Measurements from ENCODE around the gene CAMK1G.

CAMK1G gene

DNA sequence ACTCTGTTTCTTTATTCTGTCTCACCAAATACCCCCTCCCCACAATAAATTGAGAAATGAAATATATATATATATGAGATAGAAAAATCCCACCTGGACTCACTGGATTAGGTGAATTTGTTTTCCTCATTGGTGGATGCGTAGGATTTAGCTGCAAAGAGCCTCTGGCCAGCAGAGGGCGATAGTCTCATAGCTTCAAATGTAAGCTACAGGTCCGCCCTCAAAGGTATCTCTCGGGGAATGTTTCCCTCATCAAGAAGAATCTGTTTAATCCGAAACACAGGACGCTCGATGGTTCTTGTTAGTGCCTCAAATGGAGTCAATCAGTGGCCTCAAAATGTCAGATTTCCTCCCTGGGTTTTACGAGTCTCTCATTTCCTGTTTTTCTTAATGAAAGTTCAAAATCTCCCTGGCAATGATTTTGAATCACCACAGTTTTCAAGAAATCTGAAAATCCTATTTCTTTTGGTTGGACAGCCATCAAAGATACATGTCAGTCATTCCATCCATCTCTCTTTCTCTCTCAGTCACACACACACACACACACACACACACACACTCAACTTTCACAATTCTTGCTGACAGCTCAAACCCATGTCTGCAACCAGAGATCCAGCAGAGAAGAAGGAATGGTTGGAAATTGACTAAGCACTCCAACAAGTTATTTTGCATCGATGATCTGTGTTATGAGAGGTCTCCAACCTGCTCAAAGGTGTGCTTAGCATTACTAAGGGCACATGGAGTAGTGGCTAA lies 13.9 kb upstream of the CAMK1G start:
- Histone ChIP-seq H3K4me3 (replicated peaks; ENCODE audit: insufficient read depth, low read length) (no peak overlapping the region), H3K27me3 (ENCODE audit: insufficient read depth, poor library complexity, severe bottlenecking) (peaks cover 2% of the 10 kb centered on the region), H3K27ac (replicated peaks) (no peak overlapping the region)
- DNase-seq (ENCODE audit: low read depth in 1 of 2, low spot score in 1 of 2), result peak; percentile 29 to 52
- TF ChIP-seq, protein P1, sequence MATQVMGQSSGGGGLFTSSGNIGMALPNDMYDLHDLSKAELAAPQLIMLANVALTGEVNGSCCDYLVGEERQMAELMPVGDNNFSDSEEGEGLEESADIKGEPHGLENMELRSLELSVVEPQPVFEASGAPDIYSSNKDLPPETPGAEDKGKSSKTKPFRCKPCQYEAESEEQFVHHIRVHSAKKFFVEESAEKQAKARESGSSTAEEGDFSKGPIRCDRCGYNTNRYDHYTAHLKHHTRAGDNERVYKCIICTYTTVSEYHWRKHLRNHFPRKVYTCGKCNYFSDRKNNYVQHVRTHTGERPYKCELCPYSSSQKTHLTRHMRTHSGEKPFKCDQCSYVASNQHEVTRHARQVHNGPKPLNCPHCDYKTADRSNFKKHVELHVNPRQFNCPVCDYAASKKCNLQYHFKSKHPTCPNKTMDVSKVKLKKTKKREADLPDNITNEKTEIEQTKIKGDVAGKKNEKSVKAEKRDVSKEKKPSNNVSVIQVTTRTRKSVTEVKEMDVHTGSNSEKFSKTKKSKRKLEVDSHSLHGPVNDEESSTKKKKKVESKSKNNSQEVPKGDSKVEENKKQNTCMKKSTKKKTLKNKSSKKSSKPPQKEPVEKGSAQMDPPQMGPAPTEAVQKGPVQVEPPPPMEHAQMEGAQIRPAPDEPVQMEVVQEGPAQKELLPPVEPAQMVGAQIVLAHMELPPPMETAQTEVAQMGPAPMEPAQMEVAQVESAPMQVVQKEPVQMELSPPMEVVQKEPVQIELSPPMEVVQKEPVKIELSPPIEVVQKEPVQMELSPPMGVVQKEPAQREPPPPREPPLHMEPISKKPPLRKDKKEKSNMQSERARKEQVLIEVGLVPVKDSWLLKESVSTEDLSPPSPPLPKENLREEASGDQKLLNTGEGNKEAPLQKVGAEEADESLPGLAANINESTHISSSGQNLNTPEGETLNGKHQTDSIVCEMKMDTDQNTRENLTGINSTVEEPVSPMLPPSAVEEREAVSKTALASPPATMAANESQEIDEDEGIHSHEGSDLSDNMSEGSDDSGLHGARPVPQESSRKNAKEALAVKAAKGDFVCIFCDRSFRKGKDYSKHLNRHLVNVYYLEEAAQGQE (IDR thresholded peaks at IDR 0.05; ENCODE audit: insufficient replicate concordance, low read depth), result no peak
- TF ChIP-seq GABPA (IDR thresholded peaks at IDR 0.05; ENCODE audit: low read depth), result no peak
- no peak for TF ChIP-seq POLR2AphosphoS5 (IDR thresholded peaks at IDR 0.05; ENCODE audit: low read depth)
- TF ChIP-seq, protein P2, sequence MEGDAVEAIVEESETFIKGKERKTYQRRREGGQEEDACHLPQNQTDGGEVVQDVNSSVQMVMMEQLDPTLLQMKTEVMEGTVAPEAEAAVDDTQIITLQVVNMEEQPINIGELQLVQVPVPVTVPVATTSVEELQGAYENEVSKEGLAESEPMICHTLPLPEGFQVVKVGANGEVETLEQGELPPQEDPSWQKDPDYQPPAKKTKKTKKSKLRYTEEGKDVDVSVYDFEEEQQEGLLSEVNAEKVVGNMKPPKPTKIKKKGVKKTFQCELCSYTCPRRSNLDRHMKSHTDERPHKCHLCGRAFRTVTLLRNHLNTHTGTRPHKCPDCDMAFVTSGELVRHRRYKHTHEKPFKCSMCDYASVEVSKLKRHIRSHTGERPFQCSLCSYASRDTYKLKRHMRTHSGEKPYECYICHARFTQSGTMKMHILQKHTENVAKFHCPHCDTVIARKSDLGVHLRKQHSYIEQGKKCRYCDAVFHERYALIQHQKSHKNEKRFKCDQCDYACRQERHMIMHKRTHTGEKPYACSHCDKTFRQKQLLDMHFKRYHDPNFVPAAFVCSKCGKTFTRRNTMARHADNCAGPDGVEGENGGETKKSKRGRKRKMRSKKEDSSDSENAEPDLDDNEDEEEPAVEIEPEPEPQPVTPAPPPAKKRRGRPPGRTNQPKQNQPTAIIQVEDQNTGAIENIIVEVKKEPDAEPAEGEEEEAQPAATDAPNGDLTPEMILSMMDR (IDR thresholded peaks at IDR 0.05; ENCODE audit: insufficient read depth, low read length), result peak; percentile 93
- TF ChIP-seq SPI1 (IDR thresholded peaks at IDR 0.05; ENCODE audit: borderline replicate concordance, low read depth), result no peak

DNA sequence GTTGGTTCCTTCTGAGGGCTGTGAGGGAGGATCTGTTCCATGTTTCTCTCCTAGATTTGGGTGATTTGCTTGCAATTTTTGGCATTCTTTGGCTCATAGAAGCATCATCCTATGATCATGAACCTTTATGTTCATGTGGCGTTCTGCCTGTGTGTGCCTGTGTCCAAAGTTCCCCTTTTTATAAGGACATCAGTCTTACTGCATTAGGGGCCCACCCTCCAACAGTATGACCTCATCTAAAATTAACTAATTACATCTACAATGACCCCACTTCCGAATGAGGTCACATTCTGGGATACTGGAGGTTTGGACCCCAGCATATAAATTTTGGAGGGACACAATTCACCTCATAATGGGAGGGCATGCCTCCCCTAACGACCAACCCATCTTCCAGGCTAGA lies 12.8 kb upstream of the CAMK1G start:
- TF ChIP-seq, protein P1 (IDR thresholded peaks at IDR 0.05; ENCODE audit: insufficient replicate concordance, low read depth), result no peak
- TF ChIP-seq SPI1 (IDR thresholded peaks at IDR 0.05; ENCODE audit: borderline replicate concordance, low read depth), result no peak
- TF ChIP-seq, protein P2 (IDR thresholded peaks at IDR 0.05; ENCODE audit: insufficient read depth, low read length), result no peak
- TF ChIP-seq POLR2AphosphoS5 (IDR thresholded peaks at IDR 0.05; ENCODE audit: low read depth), result no peak
- TF ChIP-seq GABPA (IDR thresholded peaks at IDR 0.05; ENCODE audit: low read depth), result no peak
- no peak for DNase-seq (ENCODE audit: low read depth in 1 of 2, low spot score in 1 of 2)
- H3K4me3 ChIP-seq (replicated peaks; ENCODE audit: insufficient read depth, low read length), result no peak overlapping the region
- H3K27ac ChIP-seq (replicated peaks), result no peak overlapping the region
- H3K27me3 ChIP-seq (ENCODE audit: insufficient read depth, poor library complexity, severe bottlenecking), result peaks cover 6% of the 10 kb centered on the region

DNA sequence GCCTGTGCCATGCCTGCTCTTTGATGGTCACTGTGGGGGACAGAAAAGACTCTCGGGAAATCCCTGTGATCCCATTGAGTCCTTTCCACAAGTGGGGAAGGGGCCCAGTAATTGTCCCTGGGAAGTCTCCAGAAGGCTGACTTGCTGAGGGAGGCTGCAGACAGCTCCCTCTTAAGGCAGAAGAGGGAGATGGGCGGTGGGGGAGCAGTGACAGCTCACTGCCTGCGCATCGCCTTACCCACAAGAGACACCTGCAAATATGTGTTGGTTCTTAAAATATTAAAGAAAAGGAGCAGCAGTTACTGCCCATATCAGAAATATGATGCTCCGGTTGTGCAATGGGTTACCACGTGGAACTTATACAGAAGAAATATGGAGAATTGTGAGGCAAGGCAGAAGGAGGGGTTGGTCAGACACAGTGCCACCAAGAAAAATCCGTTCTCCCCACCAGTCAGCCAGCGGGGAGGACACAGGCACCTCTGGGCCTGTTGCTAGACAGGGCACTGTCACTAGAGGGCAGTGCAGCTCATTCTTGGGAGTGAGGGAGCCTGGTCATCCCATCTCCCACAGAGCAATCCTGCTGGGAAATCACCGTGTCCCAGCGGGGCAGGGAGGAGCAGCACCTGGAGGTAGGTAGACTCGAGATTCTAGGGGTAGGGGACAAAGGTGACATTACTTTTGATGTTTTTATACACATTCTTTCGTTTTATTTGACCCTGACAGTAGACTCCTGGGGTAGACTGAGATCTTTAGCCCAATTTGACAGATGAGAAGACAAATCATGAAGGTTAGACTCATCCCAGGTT lies 6.9 kb upstream of the CAMK1G start:
- peak; percentile 24 to 53 for DNase-seq (ENCODE audit: low read depth in 1 of 2, low spot score in 1 of 2)
- TF ChIP-seq, protein P2 (IDR thresholded peaks at IDR 0.05; ENCODE audit: insufficient read depth, low read length), result peak; percentile 88
- TF ChIP-seq SPI1 (IDR thresholded peaks at IDR 0.05; ENCODE audit: borderline replicate concordance, low read depth), result no peak
- H3K27me3 ChIP-seq (ENCODE audit: insufficient read depth, poor library complexity, severe bottlenecking), result peaks cover 9% of the 10 kb centered on the region
- no peak overlapping the region for H3K27ac ChIP-seq (replicated peaks)
- H3K4me3 ChIP-seq (replicated peaks; ENCODE audit: insufficient read depth, low read length), result no peak overlapping the region

Data from HL-60 (cell line).